PC-3 (cell line): Measurements from ENCODE around the gene TMEM129.

Experiments used
- EZH2 ChIP-seq: fragments of 300-600 bp; sonication (generic); IDR thresholded peaks from one replicate; pipeline ENCODE4 v1.6.1; 2017; ENCODE audit warnings: antibody characterized with exemption, mild to moderate bottlenecking, low read length; ENCODE audit not compliant: unreplicated experiment
- TF ChIP-seq, protein P1 (sequence below): fragments of 300-600 bp; sonication (generic); conservative IDR thresholded peaks from 2 replicates; pipeline ENCODE4 v1.5.1; 2017; ENCODE audit warnings: antibody characterized with exemption, low read depth, mild to moderate bottlenecking, low read length

DNA sequence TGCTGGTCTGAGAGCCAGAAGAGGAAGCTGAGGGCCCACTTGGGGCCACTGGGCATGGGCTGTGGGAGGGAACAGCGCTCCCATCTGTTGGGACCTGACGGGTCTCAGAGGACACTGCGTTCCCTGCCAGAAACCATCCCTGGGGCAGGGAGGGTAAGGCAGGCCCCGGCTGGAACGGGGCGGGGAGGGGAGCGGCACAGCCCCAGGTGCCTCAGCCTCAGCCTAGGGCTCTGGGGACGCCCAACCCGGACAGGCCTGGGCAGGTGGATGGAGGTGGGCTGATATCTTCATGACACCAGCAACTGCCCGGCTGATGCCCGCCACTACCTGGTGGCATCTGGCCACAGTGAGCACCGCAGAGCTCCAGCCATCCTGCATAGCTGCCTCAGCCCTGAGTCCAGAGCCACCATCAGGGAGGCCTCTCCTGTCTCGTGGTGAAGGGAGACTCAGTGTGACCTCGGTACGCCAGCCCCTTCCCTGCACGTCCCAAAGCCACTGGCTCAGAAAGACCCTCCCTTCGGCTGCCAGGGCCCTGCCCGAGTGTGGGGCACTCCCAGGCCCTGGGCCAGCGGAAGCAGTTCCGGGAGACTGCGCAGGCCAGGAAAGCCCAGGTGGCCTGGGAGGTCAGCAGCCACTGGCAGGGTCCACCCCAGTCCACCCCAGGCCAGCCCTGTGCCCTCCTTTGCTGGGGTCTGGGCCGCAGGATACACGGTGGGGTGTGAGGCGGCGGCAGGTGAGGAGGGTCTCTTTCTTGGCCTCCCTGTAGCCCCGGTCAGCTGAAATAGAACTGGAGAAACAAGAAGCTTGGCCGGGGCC lies 37.4 kb upstream of the TMEM129 start:
- TF ChIP-seq, protein P1, sequence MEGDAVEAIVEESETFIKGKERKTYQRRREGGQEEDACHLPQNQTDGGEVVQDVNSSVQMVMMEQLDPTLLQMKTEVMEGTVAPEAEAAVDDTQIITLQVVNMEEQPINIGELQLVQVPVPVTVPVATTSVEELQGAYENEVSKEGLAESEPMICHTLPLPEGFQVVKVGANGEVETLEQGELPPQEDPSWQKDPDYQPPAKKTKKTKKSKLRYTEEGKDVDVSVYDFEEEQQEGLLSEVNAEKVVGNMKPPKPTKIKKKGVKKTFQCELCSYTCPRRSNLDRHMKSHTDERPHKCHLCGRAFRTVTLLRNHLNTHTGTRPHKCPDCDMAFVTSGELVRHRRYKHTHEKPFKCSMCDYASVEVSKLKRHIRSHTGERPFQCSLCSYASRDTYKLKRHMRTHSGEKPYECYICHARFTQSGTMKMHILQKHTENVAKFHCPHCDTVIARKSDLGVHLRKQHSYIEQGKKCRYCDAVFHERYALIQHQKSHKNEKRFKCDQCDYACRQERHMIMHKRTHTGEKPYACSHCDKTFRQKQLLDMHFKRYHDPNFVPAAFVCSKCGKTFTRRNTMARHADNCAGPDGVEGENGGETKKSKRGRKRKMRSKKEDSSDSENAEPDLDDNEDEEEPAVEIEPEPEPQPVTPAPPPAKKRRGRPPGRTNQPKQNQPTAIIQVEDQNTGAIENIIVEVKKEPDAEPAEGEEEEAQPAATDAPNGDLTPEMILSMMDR = no peak
- no peak for TF ChIP-seq EZH2
